HG03558 (cell line): ENCODE results near the gene PIK3CB.
"Not testable (repeated sequence)": the region's sequence is repeated elsewhere in the genome, so short reads cannot be mapped to it uniquely, and the experiment has no call there.

Experiments used
- ATAC-seq: cut with Tn5 transposase; IDR thresholded peaks from one replicate; pipeline ENCODE4 v1.9.1; 2021; ENCODE audit warnings: moderate number of reproducible peaks; ENCODE audit not compliant: unreplicated experiment; ENCODE audit errors: extremely low read depth

PIK3CB gene

DNA sequence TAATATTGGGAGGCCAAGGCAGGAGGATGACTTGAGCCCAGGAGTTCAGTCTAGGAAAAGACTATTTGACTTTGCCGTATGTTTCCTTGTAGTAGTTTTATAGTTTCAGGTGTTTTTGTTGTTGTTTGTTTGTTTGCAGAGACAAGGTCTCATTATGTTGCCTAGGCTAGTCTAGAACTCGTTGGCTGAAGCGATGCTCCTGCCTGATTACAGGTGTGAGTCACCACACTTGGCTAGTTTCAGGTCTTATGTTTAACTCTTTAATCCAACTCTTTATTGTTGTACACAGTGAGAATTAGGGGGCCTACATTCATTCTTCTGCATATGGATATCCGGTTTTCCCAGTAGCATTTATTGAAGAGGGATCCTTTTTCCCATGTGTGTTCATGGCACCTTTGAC is 194.2 kb downstream of the PIK3CB start:
- ATAC-seq, result no peak

DNA sequence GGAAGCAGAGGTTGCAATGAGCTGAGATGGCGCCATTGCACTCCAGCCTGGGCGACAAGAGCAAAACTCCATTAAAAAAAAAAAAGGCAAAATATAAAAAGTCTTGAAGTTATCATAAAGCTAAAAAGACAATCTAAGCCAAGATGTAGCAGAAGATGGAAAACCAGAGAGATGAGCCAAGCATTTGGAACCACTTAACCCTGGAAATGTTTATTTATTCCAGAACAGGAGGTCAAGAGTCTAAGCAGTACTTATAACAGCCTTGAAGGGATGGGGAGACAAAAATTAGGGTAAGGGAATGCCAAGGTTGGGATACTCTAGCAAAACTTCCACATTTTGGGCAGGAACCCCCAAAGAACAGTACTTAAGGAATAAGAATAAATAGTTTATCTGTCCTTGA is 196.1 kb downstream of the PIK3CB start:
- no peak for ATAC-seq

DNA sequence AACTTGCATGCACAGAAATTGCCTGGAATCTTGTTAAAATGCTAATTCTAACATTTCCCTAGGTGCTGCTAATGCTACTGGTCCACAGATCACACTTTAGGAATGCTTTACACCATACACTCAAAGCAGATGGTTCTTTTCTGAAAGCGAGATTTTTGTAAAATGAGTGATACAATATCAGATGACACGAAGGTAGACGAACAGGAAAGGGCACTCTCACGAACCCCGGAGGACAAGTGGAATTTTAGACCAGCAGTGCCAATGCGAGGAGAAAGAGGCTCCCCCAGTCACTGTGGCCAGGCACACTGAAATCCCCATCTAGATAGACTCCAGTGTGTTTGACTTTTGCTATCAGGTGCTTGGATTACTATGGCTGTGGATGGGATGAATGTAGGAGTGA is 205.2 kb downstream of the PIK3CB start:
- no peak for ATAC-seq

DNA sequence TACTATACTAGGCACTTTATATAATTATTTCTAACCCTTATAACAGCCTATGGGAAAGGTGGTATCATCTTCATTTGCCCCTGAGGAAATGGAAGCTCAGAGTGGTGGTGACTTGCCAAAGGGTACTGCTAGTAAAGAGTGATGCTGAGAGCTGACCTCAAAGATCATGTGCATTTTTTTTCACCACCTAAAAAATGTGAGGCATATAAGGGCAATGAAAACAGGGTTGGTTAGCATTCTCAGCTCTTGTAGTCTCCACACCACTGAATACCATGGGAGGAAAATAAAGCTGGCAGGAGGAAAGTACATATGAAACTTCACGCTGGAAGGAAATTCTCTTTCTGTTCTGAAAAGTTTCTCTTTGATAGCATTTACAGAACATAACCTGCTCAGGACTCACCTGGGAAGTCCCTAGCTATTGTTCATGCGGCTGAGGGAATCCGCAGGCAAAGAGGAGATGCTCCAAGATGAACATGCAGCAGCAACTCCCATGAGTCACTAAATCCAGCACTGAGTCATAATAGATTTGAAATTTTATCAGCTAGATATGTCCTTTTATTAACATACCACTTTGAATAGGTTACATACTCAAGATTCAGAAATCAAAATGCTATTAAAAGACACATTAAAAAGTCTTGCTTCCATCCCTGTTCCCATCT is 208.9 kb downstream of the PIK3CB start:
- no peak for ATAC-seq

DNA sequence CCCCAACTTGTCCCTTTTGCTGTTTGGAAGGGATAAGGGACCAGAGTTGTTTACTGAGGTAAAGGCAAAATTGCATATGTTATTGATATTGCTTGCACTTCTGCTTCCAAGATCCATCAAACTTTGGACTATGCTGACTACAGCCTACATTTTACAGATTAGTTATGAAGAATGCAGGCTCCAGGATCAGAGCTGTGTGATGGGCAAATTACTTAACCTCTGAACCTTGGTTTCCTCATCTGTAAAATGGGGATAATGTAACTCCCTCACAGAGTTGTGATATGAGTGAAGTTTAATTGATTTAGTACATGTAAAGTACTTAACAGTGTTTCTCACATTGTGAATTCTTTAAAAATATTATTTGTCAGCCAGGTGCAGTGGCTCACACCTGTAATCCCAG is 210.2 kb downstream of the PIK3CB start:
- ATAC-seq, result no peak

DNA sequence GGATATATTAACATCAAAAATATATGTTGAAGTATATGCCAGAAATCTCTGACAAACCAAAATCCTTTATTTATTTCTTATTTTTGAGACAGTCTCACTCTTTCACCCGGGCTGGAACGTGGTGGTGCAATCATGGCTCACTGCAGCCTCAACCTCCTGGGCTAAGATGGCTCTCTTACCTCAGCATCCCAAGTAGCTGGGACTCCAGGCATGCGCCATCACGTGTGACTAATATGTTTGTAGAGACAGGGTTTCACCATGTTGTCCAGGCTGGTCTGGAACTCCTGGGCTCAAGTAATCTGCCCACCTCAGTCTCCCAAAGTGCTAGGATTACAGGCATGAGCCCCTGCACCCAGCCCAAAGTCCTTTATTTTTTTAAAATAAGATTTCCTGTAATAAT is 214.3 kb downstream of the PIK3CB start:
- ATAC-seq, result no peak

DNA sequence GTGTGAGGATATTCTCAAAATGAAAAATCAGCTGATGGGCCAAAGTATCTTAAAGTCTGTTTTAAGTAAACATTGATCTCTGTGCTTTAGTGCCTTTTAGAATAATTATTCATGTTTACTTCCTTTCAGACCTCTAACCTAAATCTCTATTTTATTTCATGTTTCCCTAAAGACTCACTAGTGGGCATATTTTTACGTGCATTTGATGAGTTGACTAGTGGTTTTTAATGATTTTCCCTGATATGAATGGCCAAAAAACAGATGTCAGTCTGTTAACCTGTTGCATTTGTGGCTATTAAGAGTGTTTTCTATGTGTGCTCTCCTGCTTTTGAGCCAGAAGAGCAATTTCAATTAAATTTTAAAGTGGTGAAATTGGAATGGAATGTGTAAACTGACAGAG is 219.3 kb downstream of the PIK3CB start:
- no peak for ATAC-seq

DNA sequence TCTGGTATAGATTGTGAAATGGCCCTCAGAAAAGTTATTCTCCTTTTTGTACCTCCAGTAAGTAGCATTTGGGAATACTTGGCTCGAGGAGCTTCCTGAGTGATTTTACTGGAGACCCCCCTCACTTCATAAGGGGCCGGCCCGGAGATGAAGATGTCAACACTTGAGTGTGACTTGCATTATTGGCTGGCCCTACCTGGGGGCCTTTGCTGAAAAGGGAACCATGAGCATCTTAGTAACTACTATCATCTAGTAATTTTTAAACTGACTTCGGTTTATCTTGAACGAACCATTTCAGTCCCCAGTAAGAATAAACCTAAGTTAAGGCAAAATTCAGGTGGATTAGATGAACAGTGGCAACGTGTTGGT is 224.8 kb downstream of the PIK3CB start:
- no peak for ATAC-seq

DNA sequence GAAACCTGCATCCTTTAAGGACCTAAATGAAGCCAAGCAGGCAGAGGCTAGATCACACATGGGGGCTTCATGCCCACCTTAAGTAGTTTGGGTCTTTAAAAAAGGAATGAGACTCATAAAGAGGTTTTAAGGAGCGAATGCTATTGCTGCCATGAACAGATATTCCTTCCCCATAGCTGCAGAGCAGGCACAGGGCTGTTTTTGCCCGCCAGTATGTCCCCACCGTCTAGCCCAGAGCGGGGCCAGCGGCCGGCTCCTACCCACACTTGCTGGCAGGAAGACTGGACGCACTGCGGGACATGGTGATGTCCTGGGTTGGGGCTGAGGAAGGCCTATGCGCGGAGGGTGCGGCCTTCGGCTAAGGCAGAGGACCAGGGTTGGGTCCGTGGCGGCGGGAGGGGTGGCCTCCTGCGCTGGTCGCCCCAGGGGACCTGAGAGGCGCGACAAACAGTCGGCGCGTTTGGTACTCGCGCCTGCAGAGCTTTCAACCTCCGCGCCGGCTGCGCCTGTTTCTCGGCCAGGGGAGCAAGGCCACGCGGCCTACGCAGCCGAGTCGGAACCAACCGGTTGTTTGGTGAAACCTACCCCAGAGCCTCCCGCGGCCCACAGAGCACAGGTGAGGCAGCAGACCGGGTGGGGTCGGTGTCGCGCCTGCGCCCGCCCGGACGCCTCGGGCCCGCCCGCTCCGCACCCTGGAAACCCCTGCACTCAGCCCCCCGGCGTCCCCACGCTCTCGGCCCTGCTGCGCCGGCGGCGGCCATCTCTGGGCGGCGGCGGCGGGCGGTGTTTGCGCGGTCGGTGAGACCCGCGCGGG is 226.2 kb downstream of the PIK3CB start, which contains the start of gene FAIM:
Gene FAIM (plus strand): TSS at position 450 of the 814 bp plus-strand sequence. CDS start 10,956 bp downstream, outside the sequence.
- peak; percentile 47 for ATAC-seq

DNA sequence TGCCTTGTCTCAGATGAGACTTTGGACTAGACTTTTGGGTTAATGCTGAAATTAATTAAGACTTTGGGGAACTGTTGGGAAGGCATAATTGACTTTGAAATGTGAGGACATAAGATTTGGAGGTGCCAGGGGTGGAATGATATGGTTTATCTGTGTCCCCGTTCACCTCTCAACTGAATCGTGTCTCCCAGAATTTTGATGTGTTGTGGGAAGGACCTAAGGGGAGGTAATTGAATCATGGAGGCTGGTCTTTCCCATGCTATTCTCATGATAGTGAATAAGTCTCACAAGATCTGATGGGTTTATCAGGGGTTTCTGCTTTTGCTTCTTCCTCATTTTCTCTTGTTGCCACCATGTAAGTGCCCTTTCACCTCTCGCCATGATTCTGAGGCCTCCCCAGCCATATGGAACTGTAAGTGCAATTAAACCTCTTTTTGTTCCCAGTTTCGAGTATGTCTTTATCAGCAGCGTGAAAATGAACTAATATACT is 230.6 kb downstream of the PIK3CB start:
- ATAC-seq, result not testable (repeated sequence)
